Lower leg skin (tissue), 3 donors: ENCODE results near the gene MAGI2.

Experiments used
- CTCF ChIP-seq, 3 donors: fragments of 450-650 bp; IDR thresholded peaks; one replicate each; pipeline ENCODE4 v1.5.1; 2016; ENCODE audit warnings: antibody characterized with exemption in 3 of 3, mild to moderate bottlenecking in 3 of 3, moderate library complexity in 2 of 3
- POLR2A ChIP-seq, 2 donors: fragments of 450-650 bp; IDR thresholded peaks; one replicate each; pipeline ENCODE4 v1.6.1; 2016 to 2017; ENCODE audit warnings: antibody characterized with exemption in 2 of 2, mild to moderate bottlenecking in 1 of 2, moderate library complexity in 1 of 2

GRCh38 chr7:78301407-78301806, 1152.1 kb downstream of the MAGI2 start:
- no peak for TF ChIP-seq CTCF (IDR thresholded peaks at IDR 0.05)
- TF ChIP-seq POLR2A (IDR thresholded peaks at IDR 0.05) = no peak
